Esophagus muscularis mucosa (tissue), 3 donors: ENCODE data around the gene PLA2G4F.

Experiments
- CTCF ChIP-seq, 3 experiments: fragments of 200-600 bp in 2 of 3; fragments of 450-650 bp in 1 of 3; sonication (generic) in 2 of 3; IDR thresholded peaks; one replicate each; pipeline ENCODE4 v1.5.1; 2017 to 2019; ENCODE audit warnings: antibody characterized with exemption in 3 of 3, mild to moderate bottlenecking in 2 of 3, moderate library complexity in 1 of 3
- POLR2A ChIP-seq: fragments of 450-650 bp; IDR thresholded peaks from one replicate; pipeline ENCODE4 v1.6.1; 2017; ENCODE audit warnings: antibody characterized with exemption, moderate library complexity, mild to moderate bottlenecking, low read depth

- TF ChIP-seq CTCF (IDR thresholded peaks at IDR 0.05): no peak
- no peak for TF ChIP-seq POLR2A
These were observed 14.4 kb downstream of the PLA2G4F start for GRCh38 chr15:42141795-42142667.
